Sigmoid colon (tissue), 7 donors: ENCODE measurements around the gene ELF5. TPM values are rescaled to one million over a fixed set of nuclear protein-coding genes. Genes with fewer than 3 reads are reported as not detected.

Source experiments
- DNase-seq: peaks from one replicate; pipeline ENCODE4 v3.0.0-alpha.2; 2019
- H3K27ac ChIP-seq, 4 donors: fragments of 200-600 bp; sonication (generic); one replicate each; pipeline ENCODE4 v1.5.1; 2016 to 2019; ENCODE audit warnings: mild to moderate bottlenecking in 1 of 4
- H3K27me3 ChIP-seq, 3 donors: fragments of 200-600 bp; sonication (generic); one replicate each; pipeline ENCODE4 v1.5.1; 2019; ENCODE audit warnings: mild to moderate bottlenecking in 1 of 3
- H3K36me3 ChIP-seq, 4 donors: fragments of 200-600 bp; sonication (generic); one replicate each; pipeline ENCODE4 v1.5.1; 2016 to 2019
- H3K4me1 ChIP-seq, 4 donors: fragments of 200-600 bp; sonication (generic); one replicate each; pipeline ENCODE4 v1.5.1; 2017 to 2019
- H3K4me3 ChIP-seq, 4 donors: fragments of 200-600 bp; sonication (generic); one replicate each; pipeline ENCODE4 v1.5.1; 2017 to 2019; ENCODE audit warnings: mild to moderate bottlenecking in 2 of 4, moderate library complexity in 1 of 4
- H3K9me3 ChIP-seq, 4 donors: fragments of 200-600 bp in 3 of 4; sonication (generic) in 3 of 4; one replicate each; pipeline versions ENCODE4 v1.5.1 to v1.6.1; 2013 to 2019
- CTCF ChIP-seq, 4 experiments: fragments of 450-650 bp in 3 of 4; fragments of 200-600 bp in 1 of 4; IDR thresholded peaks; one replicate each; pipeline ENCODE4 v1.5.1; 2016 to 2019; ENCODE audit warnings: antibody characterized with exemption in 4 of 4, mild to moderate bottlenecking in 3 of 4, moderate library complexity in 2 of 4
- EP300 ChIP-seq, 4 donors: sonication (generic); formaldehyde crosslinking; IDR thresholded peaks; one replicate each; pipeline ENCODE4 v1.6.1; 2017; ENCODE audit warnings: antibody characterized with exemption in 4 of 4
- POLR2A ChIP-seq, 2 donors: fragments of 450-650 bp; IDR thresholded peaks; one replicate each; pipeline ENCODE4 v1.6.1; 2016; ENCODE audit warnings: antibody characterized with exemption in 2 of 2, mild to moderate bottlenecking in 2 of 2, moderate library complexity in 2 of 2
- POLR2AphosphoS5 ChIP-seq, 4 donors: sonication (generic); formaldehyde crosslinking; IDR thresholded peaks; one replicate each; pipeline ENCODE4 v1.6.1; 2017; ENCODE audit warnings: antibody characterized with exemption in 4 of 4
- WGBS, 2 donors: extraction: QIAGEN DNeasy Blood & Tissue Kit; methylation state at CpG; one replicate each; pipeline ENCODE4 v1.1.7; 2013; 5-methylcytosine and 5-hydroxymethylcytosine counted together
- intact Hi-C: fragments of 100-400 bp; cut with DNase I; formaldehyde crosslinking; loops from one replicate; pipeline ENCODE4 v1.15.1; 2023
- polyA plus RNA-seq, 3 donors: library from polyadenylated mRNA; stranded (reverse); fragments of 200-250 nt; gene quantifications; one replicate each; pipeline ENCODE4 v1.2.3, GENCODE V29; 2013
- total RNA-seq, 4 donors: library from RNA; depleted of rRNA; stranded (reverse); fragments of >200 nt; gene quantifications; one replicate each; pipeline ENCODE4 v1.1.0, GENCODE V29; 2016
- donor health status: healthy with polysubstance abuse.
- donor health status: Bipolar disorder and iron deficiency.
- donor health status: healthy.

Gene ELF5
- total and polyA plus RNA-seq, 7 donors: not detected

- no peaks in the 10 kb centered on the region for H3K4me1 ChIP-seq
- no peaks in the 10 kb centered on the region for H3K36me3 ChIP-seq
- no peaks in the 10 kb centered on the region for H3K9me3 ChIP-seq
- 90 to 91% methylated on average over 12 of the region's 12 CpGs for WGBS, 2 donors
- no peak overlapping the region for H3K4me3 ChIP-seq
- DNase-seq: no peak
- intact Hi-C loops: no loop called here
- no peaks in the 10 kb centered on the region for H3K27me3 ChIP-seq
- TF ChIP-seq EP300 (IDR thresholded peaks at IDR 0.05): no peak
- no peak for TF ChIP-seq CTCF (IDR thresholded peaks at IDR 0.05)
- H3K27ac ChIP-seq: no peak overlapping the region
These were observed 18.3 kb downstream of the ELF5 start for GRCh38 chr11:34495239-34495723.

- DNase-seq: no peak
- Histone ChIP-seq H3K4me1 (no peaks in the 10 kb centered on the region), H3K27ac (no peak overlapping the region), H3K4me3 (no peak overlapping the region), H3K36me3 (no peaks in the 10 kb centered on the region), H3K27me3 (no peaks in the 10 kb centered on the region), H3K9me3 (no peaks in the 10 kb centered on the region)
- TF ChIP-seq CTCF (IDR thresholded peaks at IDR 0.05) (no peak), POLR2A (IDR thresholded peaks at IDR 0.05) (no peak), POLR2AphosphoS5 (IDR thresholded peaks at IDR 0.05) (no peak), EP300 (IDR thresholded peaks at IDR 0.05) (no peak)
- intact Hi-C loops: no loop called here
- 72 to 85% methylated on average over 4 of the region's 4 CpGs for WGBS, 2 donors
These were observed 19.5 kb downstream of the ELF5 start for GRCh38 chr11:34493926-34494595.

- Histone ChIP-seq H3K4me1 (no peaks in the 10 kb centered on the region), H3K36me3 (no peaks in the 10 kb centered on the region), H3K4me3 (no peak overlapping the region), H3K27me3 (no peaks in the 10 kb centered on the region), H3K9me3 (no peaks in the 10 kb centered on the region), H3K27ac (no peak overlapping the region)
- TF ChIP-seq EP300 (IDR thresholded peaks at IDR 0.05): no peak
- no peak for TF ChIP-seq POLR2AphosphoS5 (IDR thresholded peaks at IDR 0.05)
- TF ChIP-seq CTCF (IDR thresholded peaks at IDR 0.05): no peak
- TF ChIP-seq POLR2A (IDR thresholded peaks at IDR 0.05): no peak
- intact Hi-C loops: no loop called here
- 82 to 84% methylated on average over 8 of the region's 8 CpGs for WGBS, 2 donors
- no peak for DNase-seq
These were observed 20.1 kb downstream of the ELF5 start for GRCh38 chr11:34493468-34493867.

- no peak for DNase-seq
- Histone ChIP-seq H3K36me3 (no peaks in the 10 kb centered on the region), H3K4me1 (no peaks in the 10 kb centered on the region), H3K27me3 (no peaks in the 10 kb centered on the region), H3K4me3 (no peak overlapping the region), H3K9me3 (no peaks in the 10 kb centered on the region), H3K27ac (no peak overlapping the region)
- no peak for TF ChIP-seq POLR2AphosphoS5 (IDR thresholded peaks at IDR 0.05)
- no peak for TF ChIP-seq EP300 (IDR thresholded peaks at IDR 0.05)
- TF ChIP-seq POLR2A (IDR thresholded peaks at IDR 0.05): no peak
- TF ChIP-seq CTCF (IDR thresholded peaks at IDR 0.05): peak in 2 of 4 experiments; percentile 37 to 42
- WGBS, 2 donors: 40 to 51% methylated on average over 8 of the region's 8 CpGs
- intact Hi-C loops: no loop called here
These were observed 20.7 kb downstream of the ELF5 start for GRCh38 chr11:34492806-34493414.
